ENCODE data around the gene BCKDK.

GRCh38 chr16:31134625-31135534 lies 26.7 kb downstream of the BCKDK start:
- TF ChIP-seq JUN (CRISPR knock-in tag; IDR thresholded peaks at IDR 0.05) (no peak), ZNF263 (CRISPR knock-in tag; IDR thresholded peaks at IDR 0.05) (no peak), ZFP36 (IDR thresholded peaks at IDR 0.05; ENCODE audit: borderline replicate concordance, low read depth, low read length, partially characterized antibody) (no peak), ARNTL (CRISPR knock-in tag; IDR thresholded peaks at IDR 0.05) (no peak), ZNF280D (CRISPR knock-in tag; IDR thresholded peaks at IDR 0.05) (no peak), EP300 (IDR thresholded peaks at IDR 0.05; ENCODE audit: low read depth in 2 of 2, low read length in 2 of 2) (no peak), EP300 (CRISPR knock-in tag; IDR thresholded peaks at IDR 0.05; ENCODE audit: borderline replicate concordance) (no peak), FOXA1 (IDR thresholded peaks at IDR 0.05) (no peak), FOXA1 (CRISPR knock-in tag; IDR thresholded peaks at IDR 0.05) (no peak), RAD21 (CRISPR knock-in tag; IDR thresholded peaks at IDR 0.05) (no peak), ZZZ3 (CRISPR knock-in tag; IDR thresholded peaks at IDR 0.05; ENCODE audit: borderline replicate concordance) (no peak), FOXJ3 (CRISPR knock-in tag; IDR thresholded peaks at IDR 0.05; ENCODE audit: borderline replicate concordance) (no peak)
- TF ChIP-seq, protein P1, sequence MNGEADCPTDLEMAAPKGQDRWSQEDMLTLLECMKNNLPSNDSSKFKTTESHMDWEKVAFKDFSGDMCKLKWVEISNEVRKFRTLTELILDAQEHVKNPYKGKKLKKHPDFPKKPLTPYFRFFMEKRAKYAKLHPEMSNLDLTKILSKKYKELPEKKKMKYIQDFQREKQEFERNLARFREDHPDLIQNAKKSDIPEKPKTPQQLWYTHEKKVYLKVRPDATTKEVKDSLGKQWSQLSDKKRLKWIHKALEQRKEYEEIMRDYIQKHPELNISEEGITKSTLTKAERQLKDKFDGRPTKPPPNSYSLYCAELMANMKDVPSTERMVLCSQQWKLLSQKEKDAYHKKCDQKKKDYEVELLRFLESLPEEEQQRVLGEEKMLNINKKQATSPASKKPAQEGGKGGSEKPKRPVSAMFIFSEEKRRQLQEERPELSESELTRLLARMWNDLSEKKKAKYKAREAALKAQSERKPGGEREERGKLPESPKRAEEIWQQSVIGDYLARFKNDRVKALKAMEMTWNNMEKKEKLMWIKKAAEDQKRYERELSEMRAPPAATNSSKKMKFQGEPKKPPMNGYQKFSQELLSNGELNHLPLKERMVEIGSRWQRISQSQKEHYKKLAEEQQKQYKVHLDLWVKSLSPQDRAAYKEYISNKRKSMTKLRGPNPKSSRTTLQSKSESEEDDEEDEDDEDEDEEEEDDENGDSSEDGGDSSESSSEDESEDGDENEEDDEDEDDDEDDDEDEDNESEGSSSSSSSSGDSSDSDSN (CRISPR knock-in tag; IDR thresholded peaks at IDR 0.05) = no peak
- TF ChIP-seq, protein P2, sequence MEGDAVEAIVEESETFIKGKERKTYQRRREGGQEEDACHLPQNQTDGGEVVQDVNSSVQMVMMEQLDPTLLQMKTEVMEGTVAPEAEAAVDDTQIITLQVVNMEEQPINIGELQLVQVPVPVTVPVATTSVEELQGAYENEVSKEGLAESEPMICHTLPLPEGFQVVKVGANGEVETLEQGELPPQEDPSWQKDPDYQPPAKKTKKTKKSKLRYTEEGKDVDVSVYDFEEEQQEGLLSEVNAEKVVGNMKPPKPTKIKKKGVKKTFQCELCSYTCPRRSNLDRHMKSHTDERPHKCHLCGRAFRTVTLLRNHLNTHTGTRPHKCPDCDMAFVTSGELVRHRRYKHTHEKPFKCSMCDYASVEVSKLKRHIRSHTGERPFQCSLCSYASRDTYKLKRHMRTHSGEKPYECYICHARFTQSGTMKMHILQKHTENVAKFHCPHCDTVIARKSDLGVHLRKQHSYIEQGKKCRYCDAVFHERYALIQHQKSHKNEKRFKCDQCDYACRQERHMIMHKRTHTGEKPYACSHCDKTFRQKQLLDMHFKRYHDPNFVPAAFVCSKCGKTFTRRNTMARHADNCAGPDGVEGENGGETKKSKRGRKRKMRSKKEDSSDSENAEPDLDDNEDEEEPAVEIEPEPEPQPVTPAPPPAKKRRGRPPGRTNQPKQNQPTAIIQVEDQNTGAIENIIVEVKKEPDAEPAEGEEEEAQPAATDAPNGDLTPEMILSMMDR (CRISPR knock-in tag; IDR thresholded peaks at IDR 0.05) = no peak
